GM20431 (cell line): ENCODE data around the gene C1QTNF7.

ENCODE experiments used
- in situ Hi-C: fragments of 300-500 bp; cut with MseI, MboI; formaldehyde crosslinking; loops from one replicate; pipeline ENCODE4 v1.15.0; 2020; ENCODE audit warnings: low sequenced_read_pairs; ENCODE audit not compliant: unreplicated experiment

The C1QTNF7 gene

DNA sequence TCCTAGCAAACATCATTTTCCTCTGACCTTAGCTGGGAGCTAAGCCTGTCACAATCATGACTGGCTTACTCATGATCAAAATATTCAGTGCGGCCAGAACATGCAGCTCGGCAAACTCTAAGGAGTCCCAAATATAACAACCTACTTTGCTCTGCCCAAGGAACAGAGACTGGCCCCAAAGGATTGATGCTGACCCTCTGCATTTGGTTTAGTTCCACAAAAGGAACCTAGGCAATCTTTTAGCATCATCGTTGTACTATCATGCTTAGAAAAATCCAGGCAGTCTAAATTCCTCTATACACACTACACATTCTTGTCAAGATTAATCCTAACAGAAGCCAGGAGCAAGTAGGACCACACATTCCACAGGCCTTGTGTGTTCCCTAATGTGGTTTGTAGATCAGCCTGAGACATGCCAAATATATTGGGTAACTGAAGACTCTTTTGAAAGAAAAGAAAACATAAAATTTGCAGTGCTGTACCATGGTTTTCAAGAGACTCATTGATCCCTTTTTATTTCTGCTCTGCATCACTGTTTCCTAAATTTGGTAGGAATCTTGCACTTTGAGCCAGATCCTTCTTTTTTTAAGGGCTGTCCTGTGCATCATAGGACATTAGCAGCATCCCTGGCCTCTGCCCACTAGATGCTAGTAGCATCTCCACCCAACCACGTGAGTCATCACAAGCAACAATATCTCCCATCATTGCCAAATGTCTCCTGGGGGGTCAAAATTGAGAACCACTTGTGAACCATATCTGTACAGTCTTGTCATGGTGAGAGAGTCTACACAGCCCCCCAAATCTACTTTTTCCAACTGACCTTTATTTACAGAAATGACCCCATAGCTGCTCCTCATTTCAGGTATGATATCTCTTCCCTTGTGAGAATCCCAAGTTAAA, 24.3 kb downstream of the C1QTNF7 start:
- in situ Hi-C loops: loop anchor here (25.0 kb wide), 1 partner anchor 215 kb away; no protein-coding TSS in a partner anchor

GRCh38 chr4:15455290-15455689, 27.5 kb downstream of the C1QTNF7 start:
- in situ Hi-C loops: loop anchor here (25.0 kb wide), 1 partner anchor 218 kb away; no protein-coding TSS in a partner anchor

DNA sequence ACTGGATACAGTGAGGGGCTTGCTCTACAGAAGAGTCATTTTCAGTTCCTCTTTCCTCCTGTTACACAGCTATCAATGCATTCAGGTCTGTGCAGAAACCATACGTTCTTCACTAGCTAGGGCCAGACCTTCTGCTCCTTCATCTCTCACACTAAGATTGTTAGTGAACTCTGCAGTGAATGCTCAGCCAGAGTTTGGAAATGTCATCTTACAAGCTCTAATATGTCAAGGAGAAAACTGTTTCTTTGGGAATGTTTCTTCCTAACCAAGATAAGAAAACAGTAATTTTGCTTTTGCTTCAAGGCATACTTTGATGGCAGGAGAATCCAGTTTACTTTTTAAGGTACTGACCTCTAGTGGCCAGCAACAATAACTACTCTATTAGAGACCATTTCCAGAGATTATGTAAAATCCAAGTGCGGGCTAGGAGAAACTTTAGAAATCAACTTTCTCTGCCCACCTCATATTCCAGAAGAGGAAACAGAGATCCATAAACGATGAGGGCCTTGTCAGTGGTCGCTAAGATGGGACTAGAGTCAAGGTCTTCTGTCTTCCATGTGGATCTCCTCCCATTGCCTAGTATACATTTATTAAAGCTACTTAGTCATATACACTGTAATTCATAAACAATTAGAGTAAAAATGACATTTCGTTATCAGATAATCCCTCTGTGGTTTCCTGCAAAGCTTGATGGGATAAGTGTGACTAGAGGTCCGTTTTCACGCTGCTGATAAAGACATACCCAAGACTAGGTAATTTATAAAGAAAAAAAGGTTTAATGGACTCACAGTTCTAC, 29.8 kb downstream of the C1QTNF7 start:
- in situ Hi-C loops: loop anchor here (25.0 kb wide), 1 partner anchor 220 kb away; no protein-coding TSS in a partner anchor

GRCh38 chr4:15458616-15459015, 30.8 kb downstream of the C1QTNF7 start:
- in situ Hi-C loops: loop anchor here (25.0 kb wide), 1 partner anchor 221 kb away; no protein-coding TSS in a partner anchor

- in situ Hi-C loops: loop anchor here (25.0 kb wide), 1 partner anchor 222 kb away; no protein-coding TSS in a partner anchor
Observed at GRCh38 chr4:15459706-15460105, 31.9 kb downstream of the C1QTNF7 start.

GRCh38 chr4:15466596-15466995, 38.8 kb downstream of the C1QTNF7 start:
- in situ Hi-C loops: loop anchor here (25.0 kb wide), 1 partner anchor 229 kb away; no protein-coding TSS in a partner anchor

- in situ Hi-C loops: loop anchor here (25.0 kb wide), 1 partner anchor 232 kb away; no protein-coding TSS in a partner anchor
Observed at GRCh38 chr4:15469402-15470127, 41.7 kb downstream of the C1QTNF7 start, which contains the start of gene CC2D2A. Gene CC2D2A (plus strand): TSS chr4:15469882. CDS start chr4:15475933, 6,051 bp downstream.

- in situ Hi-C loops: loop anchor here (25.0 kb wide), 1 partner anchor 233 kb away; no protein-coding TSS in a partner anchor
Observed at GRCh38 chr4:15470128-15470475, 42.3 kb downstream of the C1QTNF7 start.

DNA sequence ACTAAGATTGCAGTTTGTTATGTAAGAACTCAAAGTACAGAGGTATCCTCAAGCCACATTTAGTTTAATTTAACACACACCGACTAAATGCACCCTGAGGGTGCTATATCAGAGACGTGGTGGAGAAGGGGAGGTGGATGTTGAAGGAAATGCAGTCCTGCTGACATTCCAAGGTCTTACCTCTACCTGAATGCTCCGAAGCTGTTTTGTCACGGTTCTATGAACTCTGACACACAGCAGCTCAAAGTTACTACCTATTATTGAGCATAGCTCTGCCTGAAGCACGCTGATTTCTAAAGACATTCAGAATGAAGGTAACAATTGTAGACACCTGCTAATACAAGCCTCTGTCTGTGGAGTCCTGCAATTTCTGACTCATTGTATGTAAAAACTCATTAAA, 48.6 kb downstream of the C1QTNF7 start:
- in situ Hi-C loops: loop anchor here (25.0 kb wide), 1 partner anchor 486 kb away; the partner anchor contains the start of gene FGFBP2

GRCh38 chr4:15478724-15479088, 50.9 kb downstream of the C1QTNF7 start:
- in situ Hi-C loops: loop anchor here (25.0 kb wide), 1 partner anchor 484 kb away; the partner anchor contains the start of gene FGFBP2

GRCh38 chr4:15479089-15479912, 51.5 kb downstream of the C1QTNF7 start:
- in situ Hi-C loops: loop anchor here (25.0 kb wide), 1 partner anchor 483 kb away; the partner anchor contains the start of gene FGFBP2

DNA sequence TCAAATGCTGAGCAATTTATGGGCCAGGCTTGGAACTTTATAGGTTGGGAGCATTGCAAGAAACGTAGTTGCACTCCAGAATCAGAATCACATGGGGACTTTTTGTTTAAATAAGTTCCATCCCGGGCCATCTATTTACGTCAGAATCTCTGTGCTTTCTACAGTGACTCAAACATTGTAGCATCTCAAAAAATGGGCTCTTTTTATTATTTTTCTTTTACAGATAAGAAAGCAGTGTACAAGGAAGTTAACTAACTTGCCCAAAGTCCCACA, 52.0 kb downstream of the C1QTNF7 start:
- in situ Hi-C loops: loop anchor here (25.0 kb wide), 1 partner anchor 482 kb away; the partner anchor contains the start of gene FGFBP2

- in situ Hi-C loops: loop anchor here (25.0 kb wide), 1 partner anchor 480 kb away; the partner anchor contains the start of gene FGFBP2
Observed at GRCh38 chr4:15481961-15482745, 54.3 kb downstream of the C1QTNF7 start.

- in situ Hi-C loops: loop anchor here (25.0 kb wide), 1 partner anchor 479 kb away; the partner anchor contains the start of gene FGFBP2
Observed at GRCh38 chr4:15482842-15483241, 55.0 kb downstream of the C1QTNF7 start.

GRCh38 chr4:15488136-15488535, 60.3 kb downstream of the C1QTNF7 start:
- in situ Hi-C loops: loop anchor here (25.0 kb wide), 1 partner anchor 474 kb away; the partner anchor contains the start of gene FGFBP2

- in situ Hi-C loops: loop anchor here (25.0 kb wide), 1 partner anchor 473 kb away; the partner anchor contains the start of gene FGFBP2
Observed at GRCh38 chr4:15488658-15489470, 61.0 kb downstream of the C1QTNF7 start.

DNA sequence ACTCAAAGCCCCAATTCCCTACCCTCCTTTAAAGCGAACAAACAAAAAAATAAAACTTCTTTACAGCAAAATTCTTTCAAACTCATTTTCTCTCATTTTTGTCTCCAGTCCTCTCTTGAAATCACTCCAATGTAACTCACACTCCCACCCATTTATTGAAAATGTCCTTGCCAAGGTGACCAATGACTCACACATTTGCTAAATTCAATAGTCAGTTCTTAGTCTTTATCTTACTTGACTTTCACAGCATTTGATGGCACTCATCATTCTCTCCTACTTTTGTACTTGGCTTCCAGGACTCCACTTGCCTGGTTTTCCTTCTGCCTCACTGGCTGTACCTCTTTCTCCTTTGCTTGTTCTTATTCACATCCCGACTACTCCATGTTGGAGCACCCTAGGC, 61.7 kb downstream of the C1QTNF7 start:
- in situ Hi-C loops: loop anchor here (25.0 kb wide), 1 partner anchor 473 kb away; the partner anchor contains the start of gene FGFBP2
